ENCODE data around the gene LZIC.

Gene LZIC

GRCh38 chr1:9909234-9910046 is 33.8 kb downstream of the LZIC start:
- DNase-seq (ENCODE audit: low read depth): peak; percentile 25
- Histone ChIP-seq H3K9me3 (ENCODE audit: control insufficient read depth, low read length) (no peaks in the 10 kb centered on the region), H3K9ac (ENCODE audit: low read length) (peak overlapping the region; percentile 93)

GRCh38 chr1:9908871-9909233 is 34.3 kb downstream of the LZIC start:
- peak overlapping the region; percentile 93 for H3K9ac ChIP-seq (ENCODE audit: low read length)
- peak overlapping the region; percentile 91 for H3K4me3 ChIP-seq (ENCODE audit: low read length)
- H3K36me3 ChIP-seq (ENCODE audit: control insufficient read depth, insufficient read depth, low read length, severe bottlenecking): no peaks in the 10 kb centered on the region
- no peaks in the 10 kb centered on the region for H3K27me3 ChIP-seq (replicated peaks; ENCODE audit: control insufficient read depth, insufficient read depth, low read length)
- H3K9me3 ChIP-seq (ENCODE audit: control insufficient read depth, low read length): no peaks in the 10 kb centered on the region
- DNase-seq (ENCODE audit: low read depth): no peak
- H3K4me1 ChIP-seq (ENCODE audit: control insufficient read depth, insufficient read depth, low read length): peaks cover 15% of the 10 kb centered on the region

More at GRCh38 chr1:9909234-9910046, 33.8 kb downstream of the LZIC start:
- Histone ChIP-seq H3K4me3 (ENCODE audit: low read length) (peak overlapping the region; percentile 91), H3K27me3 (replicated peaks; ENCODE audit: control insufficient read depth, insufficient read depth, low read length) (no peaks in the 10 kb centered on the region), H3K36me3 (ENCODE audit: control insufficient read depth, insufficient read depth, low read length, severe bottlenecking) (no peaks in the 10 kb centered on the region), H3K4me1 (ENCODE audit: control insufficient read depth, insufficient read depth, low read length) (peaks cover 15% of the 10 kb centered on the region)

- no peak overlapping the region for H3K9ac ChIP-seq (ENCODE audit: low read length)
- H3K36me3 ChIP-seq (ENCODE audit: control insufficient read depth, insufficient read depth, low read length, severe bottlenecking): no peaks in the 10 kb centered on the region
- H3K27me3 ChIP-seq (replicated peaks; ENCODE audit: control insufficient read depth, insufficient read depth, low read length): no peaks in the 10 kb centered on the region
- no peaks in the 10 kb centered on the region for H3K9me3 ChIP-seq (ENCODE audit: control insufficient read depth, low read length)
- no peak overlapping the region for H3K4me3 ChIP-seq (ENCODE audit: low read length)
- DNase-seq (ENCODE audit: low read depth): no peak
- H3K4me1 ChIP-seq (ENCODE audit: control insufficient read depth, insufficient read depth, low read length): peaks cover 15% of the 10 kb centered on the region
Observed at GRCh38 chr1:9907441-9907840, 35.8 kb downstream of the LZIC start.

- Histone ChIP-seq H3K36me3 (ENCODE audit: control insufficient read depth, insufficient read depth, low read length, severe bottlenecking) (no peaks in the 10 kb centered on the region), H3K4me3 (ENCODE audit: low read length) (no peak overlapping the region), H3K27me3 (replicated peaks; ENCODE audit: control insufficient read depth, insufficient read depth, low read length) (no peaks in the 10 kb centered on the region), H3K9me3 (ENCODE audit: control insufficient read depth, low read length) (no peaks in the 10 kb centered on the region), H3K9ac (ENCODE audit: low read length) (no peak overlapping the region), H3K4me1 (ENCODE audit: control insufficient read depth, insufficient read depth, low read length) (peaks cover 15% of the 10 kb centered on the region)
- DNase-seq (ENCODE audit: low read depth): no peak
Observed at GRCh38 chr1:9906466-9906865, 36.7 kb downstream of the LZIC start.

GRCh38 chr1:9905010-9905409 is 38.2 kb downstream of the LZIC start:
- peaks cover 9% of the 10 kb centered on the region for H3K4me1 ChIP-seq (ENCODE audit: control insufficient read depth, insufficient read depth, low read length)
- H3K36me3 ChIP-seq (ENCODE audit: control insufficient read depth, insufficient read depth, low read length, severe bottlenecking): no peaks in the 10 kb centered on the region
- no peak for DNase-seq (ENCODE audit: low read depth)
- no peak overlapping the region for H3K4me3 ChIP-seq (ENCODE audit: low read length)
- no peak overlapping the region for H3K9ac ChIP-seq (ENCODE audit: low read length)
- H3K27me3 ChIP-seq (replicated peaks; ENCODE audit: control insufficient read depth, insufficient read depth, low read length): no peaks in the 10 kb centered on the region
- no peaks in the 10 kb centered on the region for H3K9me3 ChIP-seq (ENCODE audit: control insufficient read depth, low read length)

- H3K27me3 ChIP-seq (replicated peaks; ENCODE audit: control insufficient read depth, insufficient read depth, low read length): no peaks in the 10 kb centered on the region
- no peaks in the 10 kb centered on the region for H3K36me3 ChIP-seq (ENCODE audit: control insufficient read depth, insufficient read depth, low read length, severe bottlenecking)
- peaks cover 9% of the 10 kb centered on the region for H3K4me1 ChIP-seq (ENCODE audit: control insufficient read depth, insufficient read depth, low read length)
- H3K9ac ChIP-seq (ENCODE audit: low read length): no peak overlapping the region
- no peak overlapping the region for H3K4me3 ChIP-seq (ENCODE audit: low read length)
- no peak for DNase-seq (ENCODE audit: low read depth)
- H3K9me3 ChIP-seq (ENCODE audit: control insufficient read depth, low read length): no peaks in the 10 kb centered on the region
Observed at GRCh38 chr1:9904596-9904995, 38.6 kb downstream of the LZIC start.

- H3K36me3 ChIP-seq (ENCODE audit: control insufficient read depth, insufficient read depth, low read length, severe bottlenecking): no peaks in the 10 kb centered on the region
- no peaks in the 10 kb centered on the region for H3K27me3 ChIP-seq (replicated peaks; ENCODE audit: control insufficient read depth, insufficient read depth, low read length)
Observed at GRCh38 chr1:9903801-9904527, 39.2 kb downstream of the LZIC start.

GRCh38 chr1:9902060-9902452 is 41.1 kb downstream of the LZIC start:
- DNase-seq (ENCODE audit: low read depth): no peak
- Histone ChIP-seq H3K4me1 (ENCODE audit: control insufficient read depth, insufficient read depth, low read length) (no peaks in the 10 kb centered on the region), H3K9me3 (ENCODE audit: control insufficient read depth, low read length) (no peaks in the 10 kb centered on the region), H3K27me3 (replicated peaks; ENCODE audit: control insufficient read depth, insufficient read depth, low read length) (no peaks in the 10 kb centered on the region), H3K9ac (ENCODE audit: low read length) (no peak overlapping the region), H3K4me3 (ENCODE audit: low read length) (no peak overlapping the region), H3K36me3 (ENCODE audit: control insufficient read depth, insufficient read depth, low read length, severe bottlenecking) (no peaks in the 10 kb centered on the region)

More at GRCh38 chr1:9903801-9904527, 39.2 kb downstream of the LZIC start:
- Histone ChIP-seq H3K4me1 (ENCODE audit: control insufficient read depth, insufficient read depth, low read length) (peaks cover 2% of the 10 kb centered on the region), H3K9me3 (ENCODE audit: control insufficient read depth, low read length) (no peaks in the 10 kb centered on the region), H3K4me3 (ENCODE audit: low read length) (no peak overlapping the region), H3K9ac (ENCODE audit: low read length) (no peak overlapping the region)
- no peak for DNase-seq (ENCODE audit: low read depth)

GRCh38 chr1:9901148-9902059 is 41.8 kb downstream of the LZIC start:
- H3K9ac ChIP-seq (ENCODE audit: low read length): no peak overlapping the region
- H3K4me1 ChIP-seq (ENCODE audit: control insufficient read depth, insufficient read depth, low read length): no peaks in the 10 kb centered on the region
- no peaks in the 10 kb centered on the region for H3K9me3 ChIP-seq (ENCODE audit: control insufficient read depth, low read length)
- H3K27me3 ChIP-seq (replicated peaks; ENCODE audit: control insufficient read depth, insufficient read depth, low read length): no peaks in the 10 kb centered on the region
- H3K36me3 ChIP-seq (ENCODE audit: control insufficient read depth, insufficient read depth, low read length, severe bottlenecking): no peaks in the 10 kb centered on the region
- H3K4me3 ChIP-seq (ENCODE audit: low read length): no peak overlapping the region
- no peak for DNase-seq (ENCODE audit: low read depth)

GRCh38 chr1:9900142-9901043 is 42.8 kb downstream of the LZIC start:
- Histone ChIP-seq H3K9ac (ENCODE audit: low read length) (no peak overlapping the region), H3K4me1 (ENCODE audit: control insufficient read depth, insufficient read depth, low read length) (no peaks in the 10 kb centered on the region), H3K4me3 (ENCODE audit: low read length) (no peak overlapping the region), H3K36me3 (ENCODE audit: control insufficient read depth, insufficient read depth, low read length, severe bottlenecking) (no peaks in the 10 kb centered on the region), H3K27me3 (replicated peaks; ENCODE audit: control insufficient read depth, insufficient read depth, low read length) (no peaks in the 10 kb centered on the region), H3K9me3 (ENCODE audit: control insufficient read depth, low read length) (no peaks in the 10 kb centered on the region)
- no peak for DNase-seq (ENCODE audit: low read depth)
